ENCODE data around the gene CD44.

The CD44 gene

DNA sequence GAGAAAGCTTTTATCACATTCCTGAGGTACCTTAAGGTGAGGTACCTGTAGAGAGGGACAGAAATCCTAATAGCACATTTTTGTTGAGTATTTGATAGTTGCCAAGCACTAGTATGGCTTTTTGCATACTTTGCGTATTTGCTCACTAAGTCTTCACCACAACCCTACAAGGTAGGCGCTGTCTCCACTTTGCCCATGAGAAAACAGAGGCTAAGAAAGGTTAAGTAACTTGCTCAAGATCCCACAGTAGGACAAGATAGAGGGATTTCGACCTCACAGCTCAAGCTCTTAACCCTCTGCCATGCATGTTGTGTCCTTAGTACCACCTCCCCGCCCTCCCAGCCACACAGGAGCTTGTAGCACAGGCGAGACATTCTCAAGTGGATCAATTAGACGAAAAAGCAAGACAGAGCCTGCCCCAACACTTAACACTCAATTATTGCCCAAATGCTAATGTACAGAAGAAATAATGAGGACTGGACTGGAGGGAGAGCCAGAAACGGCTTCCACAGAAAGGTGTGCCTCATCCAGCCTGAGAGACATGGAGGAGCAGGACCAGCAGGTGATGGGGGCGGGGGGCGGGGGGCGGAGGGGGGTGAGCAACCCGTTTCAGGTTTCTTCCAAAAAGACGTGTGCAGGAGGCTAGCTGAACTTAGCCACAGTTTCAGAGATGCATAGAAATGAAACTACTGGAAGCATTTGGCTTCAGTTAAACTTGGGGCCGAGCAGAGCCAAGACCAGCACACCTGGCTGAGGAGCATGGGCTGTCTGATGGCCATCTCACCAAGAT is 26.7 kb upstream of the CD44 start:
- DNase-seq, result no peak

DNA sequence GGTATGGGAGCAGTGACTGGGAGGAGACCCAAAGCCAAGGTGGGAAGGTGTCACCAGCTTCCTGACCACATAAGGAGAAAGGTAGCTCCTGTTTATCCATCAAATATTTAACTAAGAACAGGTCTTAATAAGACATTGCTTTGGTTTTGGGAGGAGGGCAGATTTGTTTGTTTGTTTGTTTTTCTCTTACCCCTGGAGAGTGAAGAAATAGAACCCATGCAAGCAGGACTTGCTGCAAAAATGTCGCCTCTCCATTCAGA is 26.2 kb upstream of the CD44 start:
- no peak for DNase-seq

GRCh38 chr11:35114906-35115687 is 23.9 kb upstream of the CD44 start:
- no peak for DNase-seq

GRCh38 chr11:35115688-35116030 is 23.3 kb upstream of the CD44 start:
- no peak for DNase-seq

DNA sequence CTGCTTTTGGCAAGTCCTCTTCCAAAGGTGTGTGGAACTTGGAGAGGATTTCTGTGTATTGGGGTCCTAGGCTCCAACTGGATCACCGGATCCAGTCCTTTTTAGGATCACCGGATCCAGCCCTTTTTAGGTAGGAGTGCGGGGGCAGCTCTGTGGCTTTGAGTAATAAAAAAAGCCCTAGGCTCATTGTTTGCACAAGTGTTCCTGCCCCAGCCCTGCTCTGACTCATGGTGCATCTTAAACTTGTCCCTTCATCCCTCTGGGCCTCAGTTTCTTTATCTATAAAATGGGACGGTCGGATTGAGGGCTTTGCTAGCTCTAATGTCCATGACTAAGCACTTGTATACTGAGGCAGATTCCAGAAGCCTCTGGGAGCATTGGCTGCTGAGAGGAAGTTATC is 22.7 kb upstream of the CD44 start:
- DNase-seq, result no peak

DNA sequence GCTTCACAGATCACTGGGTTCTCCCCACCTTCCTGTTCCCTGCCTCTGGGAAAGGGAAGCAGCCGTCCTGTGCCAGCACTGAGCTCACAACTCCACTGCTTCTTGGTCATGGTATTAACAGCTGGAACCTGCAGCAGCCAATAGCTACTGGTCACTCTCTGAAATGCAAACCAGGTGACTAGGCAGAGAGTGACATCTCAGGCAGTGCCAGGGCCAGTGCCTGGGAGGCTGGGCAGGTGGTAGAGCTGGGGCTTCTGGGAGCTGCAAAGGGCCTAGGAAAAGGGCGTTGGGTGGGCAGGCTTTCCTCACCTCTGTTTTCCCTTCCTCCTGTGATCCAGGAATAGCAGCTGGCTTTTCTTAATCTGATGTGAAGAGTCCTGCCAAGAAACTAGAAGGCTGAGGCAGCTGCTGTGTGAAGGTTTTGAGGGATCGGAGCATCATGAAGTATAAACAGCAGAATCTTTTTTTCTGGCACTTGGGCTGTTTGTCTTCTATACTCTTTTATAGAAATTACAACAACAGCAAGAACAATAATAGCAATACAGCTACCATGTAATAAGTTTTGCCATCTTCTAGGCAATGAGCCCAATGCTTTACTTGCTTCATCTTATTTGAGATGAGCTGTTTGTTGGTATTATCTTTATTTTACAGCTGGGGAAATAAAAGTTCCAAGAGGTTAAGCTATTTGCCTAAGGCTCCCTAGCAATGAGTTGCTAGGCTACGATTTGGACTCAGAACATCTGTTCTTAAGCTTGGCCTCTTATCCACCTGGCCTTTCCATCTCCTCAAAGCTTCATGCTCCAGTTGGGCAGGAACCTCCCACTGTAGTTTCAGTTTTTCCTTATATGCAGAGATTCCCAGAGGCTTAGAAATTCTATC is 22.0 kb upstream of the CD44 start:
- no peak for DNase-seq

DNA sequence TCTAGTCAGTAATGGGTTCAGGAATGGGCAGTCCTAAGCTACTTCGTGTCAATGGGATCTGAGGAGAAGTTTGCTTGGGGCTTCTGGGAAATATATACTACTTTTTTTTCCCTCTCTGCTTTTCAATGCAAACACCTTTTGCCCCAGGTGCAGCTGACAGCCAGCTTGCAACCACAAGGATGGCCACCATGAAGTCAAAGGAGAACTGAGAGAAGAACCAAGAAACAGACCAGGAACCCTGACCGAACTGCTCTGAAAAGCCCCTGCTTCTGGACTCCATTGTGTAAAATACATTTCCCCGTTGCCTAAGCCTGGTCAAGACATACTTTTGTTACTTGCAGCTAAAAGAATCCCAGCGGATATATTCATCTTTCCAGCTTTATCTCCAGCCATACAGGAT is 20.1 kb upstream of the CD44 start:
- DNase-seq, result no peak

GRCh38 chr11:35121326-35121865 is 17.6 kb upstream of the CD44 start:
- DNase-seq, result no peak

DNA sequence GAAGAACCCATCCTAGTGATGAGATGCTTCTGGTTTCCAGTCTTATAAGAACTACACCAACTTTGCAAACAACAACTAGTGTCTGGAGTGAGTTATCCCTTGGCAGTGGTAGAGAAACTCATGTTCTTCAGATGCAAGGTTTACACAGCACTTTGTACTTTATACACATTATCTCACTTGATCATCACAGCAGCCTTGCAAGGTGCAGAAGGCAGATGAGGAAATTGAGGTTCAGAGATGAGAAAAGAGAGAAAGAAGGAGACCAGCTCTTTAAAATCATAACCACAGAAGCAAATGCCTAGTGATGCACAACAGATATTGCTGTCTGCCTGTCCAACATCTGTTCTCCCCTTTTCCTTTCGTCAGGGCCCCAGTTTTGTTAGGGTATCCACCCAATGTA is 16.7 kb upstream of the CD44 start:
- DNase-seq, result no peak

DNA sequence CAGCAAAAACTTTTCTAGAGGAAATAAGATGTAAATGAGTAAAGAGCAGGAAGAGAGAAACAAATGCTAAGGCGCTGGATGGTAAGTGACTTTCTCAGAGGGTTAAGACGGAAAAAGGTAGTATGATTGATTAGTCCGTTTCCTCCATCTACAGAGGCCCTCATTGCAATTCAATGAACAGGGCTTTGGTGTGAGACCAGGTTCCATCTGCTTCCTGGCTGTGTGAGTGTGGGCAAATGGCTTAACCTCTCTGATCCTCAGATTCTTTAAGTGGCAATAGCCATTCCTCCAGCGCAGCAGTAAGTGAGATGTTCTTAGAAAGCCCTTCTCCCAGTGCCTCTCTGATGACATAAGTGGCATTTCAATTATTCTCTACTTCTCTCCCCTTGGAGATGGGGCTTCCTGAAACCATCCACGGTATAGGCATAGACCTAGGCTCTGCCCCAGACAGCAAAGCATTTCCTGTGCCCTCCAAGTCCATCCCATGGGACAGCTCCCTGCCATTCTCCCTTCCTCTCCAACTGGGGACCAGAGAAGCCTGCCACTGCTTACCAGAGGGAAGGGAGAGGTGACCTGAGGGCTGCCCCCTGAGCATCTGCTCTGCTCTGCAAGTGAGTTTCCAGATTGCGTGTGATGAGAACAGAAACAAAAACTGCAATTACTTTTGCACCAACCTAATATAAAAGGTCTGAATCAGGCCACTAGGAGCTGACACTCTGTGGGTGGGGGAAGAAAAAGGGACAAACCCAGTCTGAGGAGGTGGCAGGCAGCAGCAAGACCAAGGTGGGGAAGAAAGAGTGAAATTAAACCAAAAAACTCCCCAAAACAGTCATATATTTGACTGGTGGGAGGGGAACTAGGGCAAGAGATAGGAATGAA is 12.7 kb upstream of the CD44 start:
- DNase-seq, result no peak

GRCh38 chr11:35126879-35127581 is 11.9 kb upstream of the CD44 start:
- no peak for DNase-seq

- DNase-seq, result no peak
These were observed 11.4 kb upstream of the CD44 start for GRCh38 chr11:35127619-35128018.

GRCh38 chr11:35131094-35131493 is 7.9 kb upstream of the CD44 start:
- DNase-seq, result no peak

GRCh38 chr11:35131886-35132285 is 7.1 kb upstream of the CD44 start:
- peak in 1 of 2 experiments; percentile 69 for DNase-seq

DNA sequence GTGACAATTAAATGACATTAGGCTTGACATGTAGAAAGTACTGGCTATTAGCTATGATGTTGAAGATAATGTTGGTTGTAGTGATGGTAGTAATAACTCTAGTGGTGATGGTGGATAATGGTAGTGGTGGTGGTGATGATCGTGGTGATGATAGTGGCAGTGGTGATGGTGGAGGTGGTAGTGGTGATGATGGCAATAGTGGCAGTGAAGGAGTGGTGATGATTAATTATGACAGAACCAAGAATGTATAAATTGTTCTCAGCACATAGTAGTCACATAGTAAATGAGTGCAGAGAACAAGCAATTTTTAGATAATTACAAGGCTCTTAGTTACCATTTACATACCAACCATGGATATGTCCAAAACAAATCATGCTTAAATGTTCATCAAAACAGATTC is 5.3 kb upstream of the CD44 start:
- DNase-seq, result no peak

DNA sequence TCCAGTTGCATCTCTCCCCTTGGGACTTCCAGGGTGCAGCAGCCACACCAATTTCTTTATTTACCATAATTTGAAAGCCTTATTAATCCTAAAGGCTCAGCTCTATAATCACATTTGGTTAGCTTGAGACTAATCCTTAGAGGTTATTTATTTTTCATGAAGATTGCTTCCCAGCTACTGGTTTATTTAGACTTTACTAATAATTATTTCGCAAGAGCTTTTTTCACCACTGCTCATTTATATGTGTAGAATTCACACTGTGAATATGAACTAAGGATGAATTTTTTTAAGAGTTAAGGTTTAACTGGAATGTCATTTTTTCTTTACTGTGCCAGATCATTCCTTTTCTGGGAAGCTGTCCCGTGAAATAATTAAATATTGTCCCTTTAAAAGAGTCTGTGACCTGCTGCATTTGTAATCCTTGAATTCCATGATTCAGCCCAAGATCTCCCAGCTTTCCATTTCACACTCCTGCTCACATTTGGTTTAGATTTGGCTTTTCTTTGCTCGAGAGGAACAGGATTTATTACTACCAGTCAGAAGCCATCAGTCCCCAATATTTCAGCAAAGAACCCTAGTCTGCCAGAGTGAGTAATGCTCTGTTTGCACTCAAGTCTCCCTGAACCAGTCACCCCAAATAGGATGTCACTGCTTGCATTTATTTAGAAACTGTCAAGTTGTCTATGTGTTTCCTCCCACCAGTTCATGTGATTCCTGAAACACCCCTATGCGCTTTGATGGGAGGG is 4.4 kb upstream of the CD44 start:
- DNase-seq, result no peak

DNA sequence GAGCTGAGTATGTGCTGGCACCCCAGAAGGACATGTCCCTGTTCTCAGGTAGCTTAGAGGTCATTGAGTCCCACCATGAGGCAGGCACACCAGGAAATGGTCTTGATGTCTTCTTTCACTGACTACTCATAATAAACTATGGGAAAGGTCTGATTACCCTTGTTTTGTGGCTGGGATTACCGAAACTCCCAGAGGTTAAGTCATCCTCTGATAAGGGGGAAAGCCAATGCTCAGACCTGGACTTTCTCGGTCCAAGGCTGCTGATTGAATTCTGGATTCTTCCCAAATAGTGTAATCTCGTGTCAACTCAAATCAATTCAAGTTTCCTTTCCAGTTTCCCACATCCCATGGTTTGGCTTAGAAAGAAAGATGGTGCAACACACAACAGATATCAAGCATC is 3.7 kb upstream of the CD44 start:
- DNase-seq, result no peak

DNA sequence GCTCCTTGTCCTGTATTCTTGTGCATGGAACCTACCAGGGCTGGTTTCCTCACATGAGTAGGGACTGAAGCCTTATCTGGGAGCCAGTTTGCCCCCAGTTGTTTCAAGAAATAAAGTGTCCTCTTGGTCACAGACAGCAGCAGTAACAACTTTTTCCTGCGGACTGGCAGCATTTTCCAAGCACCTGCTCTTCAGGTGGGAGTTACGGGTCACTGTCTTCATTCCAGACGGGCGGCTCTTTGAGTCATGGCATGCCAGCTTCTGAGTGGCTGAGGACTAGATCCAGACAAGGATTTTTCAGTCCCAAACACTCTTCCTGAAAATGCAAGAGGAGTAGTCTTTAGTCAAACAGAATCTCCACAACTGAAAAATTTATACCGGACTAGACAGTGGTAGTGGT is 2.7 kb upstream of the CD44 start:
- no peak for DNase-seq

- no peak for DNase-seq
These were observed 913 bp upstream of the CD44 start for GRCh38 chr11:35138058-35138457.

DNA sequence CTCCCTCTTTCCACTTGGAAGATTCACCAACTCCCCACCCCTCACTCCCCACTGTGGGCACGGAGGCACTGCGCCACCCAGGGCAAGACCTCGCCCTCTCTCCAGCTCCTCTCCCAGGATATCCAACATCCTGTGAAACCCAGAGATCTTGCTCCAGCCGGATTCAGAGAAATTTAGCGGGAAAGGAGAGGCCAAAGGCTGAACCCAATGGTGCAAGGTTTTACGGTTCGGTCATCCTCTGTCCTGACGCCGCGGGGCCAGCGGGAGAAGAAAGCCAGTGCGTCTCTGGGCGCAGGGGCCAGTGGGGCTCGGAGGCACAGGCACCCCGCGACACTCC is 397 bp upstream of the CD44 start:
- no peak for DNase-seq

DNA sequence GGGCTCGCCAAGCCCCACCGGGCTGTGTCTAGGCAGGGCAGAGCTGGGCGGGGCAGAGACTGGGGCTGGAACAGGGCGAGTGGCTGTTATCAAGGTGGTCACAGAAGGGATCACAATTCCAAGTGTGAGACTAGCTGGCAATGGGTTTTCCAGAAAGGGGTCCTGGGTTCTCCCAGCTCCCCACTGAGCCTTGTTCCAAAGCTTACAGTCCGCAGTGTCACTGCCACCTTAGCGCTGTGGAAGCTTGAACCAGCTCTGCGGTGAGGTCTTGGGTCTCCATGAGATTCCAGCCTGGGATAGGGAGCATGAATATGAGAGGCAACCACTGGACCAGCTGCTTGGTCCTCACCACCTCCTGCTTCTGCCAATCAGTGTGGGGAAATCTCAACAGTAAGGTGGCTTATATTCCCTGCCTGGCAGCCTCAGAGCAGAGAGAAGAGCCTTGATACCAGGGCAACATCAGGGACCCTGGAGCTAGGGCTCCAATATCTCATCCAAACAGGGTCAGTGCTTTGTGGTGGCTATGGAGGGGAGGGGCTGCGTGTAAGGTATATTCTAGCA is 831 bp downstream of the CD44 start:
- DNase-seq, result peak in 1 of 2 experiments; percentile 38

Data from NCI-H446 (cell line).